K562 (cell line): Measurements from ENCODE around the gene TMEM255A. TPM values are rescaled to one million over a fixed set of nuclear protein-coding genes. Genes with fewer than 3 reads are reported as not detected.

Source experiments
- C11orf30 ChIP-seq: fragments of 450-650 bp; IDR thresholded peaks from 2 replicates; pipeline ENCODE4 v1.6.1; 2016; ENCODE audit warnings: low read depth, mild to moderate bottlenecking
- CHCHD3 ChIP-seq: fragments of 250-450 bp; sonication (Bioruptor Pico); IDR thresholded peaks from 2 replicates; pipeline ENCODE4 v2.1.2; 2022; ENCODE audit warnings: mild to moderate bottlenecking
- FIP1L1 ChIP-seq: fragments of 200-400 bp; formaldehyde crosslinking; IDR thresholded peaks from 2 replicates; pipeline ENCODE4 v1.6.1; 2018; ENCODE audit warnings: mild to moderate bottlenecking, low read depth, low read length; ENCODE audit not compliant: poor library complexity, severe bottlenecking
- HMG20A ChIP-seq: fragments of 450-650 bp; formaldehyde crosslinking; conservative IDR thresholded peaks from 2 replicates; pipeline ENCODE4 v1.4.0; 2020; ENCODE audit warnings: mild to moderate bottlenecking, mixed read lengths
- MXI1 ChIP-seq: IDR thresholded peaks from 2 replicates; pipeline ENCODE4 v1.6.1; 2011; ENCODE audit warnings: low read depth, mild to moderate bottlenecking, improper control_type of control experiment, low read length
- PHF20 ChIP-seq: fragments of 450-650 bp; IDR thresholded peaks from 2 replicates; pipeline ENCODE4 v1.6.1; 2018; ENCODE audit not compliant: partially characterized antibody
- RBFOX2 ChIP-seq: fragments of 200-400 bp; formaldehyde crosslinking; IDR thresholded peaks from 2 replicates; pipeline ENCODE4 v1.6.1; 2017; ENCODE audit warnings: low read depth, mild to moderate bottlenecking, low read length, moderate library complexity
- RNF2 ChIP-seq: sonication (generic); IDR thresholded peaks from 2 replicates; pipeline ENCODE4 v1.6.1; 2016
- XRCC4 ChIP-seq: IDR thresholded peaks from one replicate; pipeline ENCODE4 v1.6.1; 2011; ENCODE audit not compliant: insufficient read depth, insufficient read length; ENCODE audit errors: extremely low read depth
- ZFP1 ChIP-seq: fragments of 450-650 bp; formaldehyde crosslinking; IDR thresholded peaks from 2 replicates; pipeline ENCODE4 v1.4.0; 2020; ENCODE audit warnings: mild to moderate bottlenecking, mixed read lengths
- polyA plus RNA-seq, 8 experiments: library from polyadenylated mRNA; depleted of rRNA in 4 of 8; stranded (reverse) in 5 of 8; unstranded in 3 of 8; fragments of >200 nt; fragmentation: Nextera tagmentation in 2 of 8; fragmentation: Illumina TruSeq in 1 of 8; extraction: Ambion mirVana in 2 of 8; extraction: Trizol in 1 of 8; gene quantifications; 2 replicates each; pipeline versions ENCODE4 v1.2.1 to v1.2.3, GENCODE V29; 2011 to 2014; ENCODE audit warnings: inconsistent platforms in 1 of 8, missing spikeins in 1 of 8
- total RNA-seq, 7 experiments: library from RNA; depleted of rRNA in 6 of 7; stranded (reverse); fragments of >200 nt in 6 of 7; fragmentation: Illumina TruSeq in 2 of 7; extraction: Trizol in 2 of 7; gene quantifications; 2 replicates each; pipeline versions ENCODE4 v1.2.1 to v1.2.3, GENCODE V29; 2011 to 2021; ENCODE audit warnings: low replicate concordance in 1 of 7
- TF ChIP-seq, protein P1 (sequence below), 3 experiments: fragments of 200-800 bp in 1 of 3; fragments of 250-450 bp in 1 of 3; fragments of 450-650 bp in 1 of 3; sonication (Bioruptor Pico) in 1 of 3; sonication (Bioruptor generic) in 1 of 3; formaldehyde crosslinking in 1 of 3; IDR thresholded peaks; 2 replicates each; pipeline versions ENCODE4 v1.6.1 to v1.8.0; 2016 to 2022; ENCODE audit warnings: mild to moderate bottlenecking in 2 of 3, missing genetic modification characterization in 2 of 3, missing compliant biosample characterization in 1 of 3, moderate library complexity in 1 of 3
- TF ChIP-seq, protein P2 (sequence below): IDR thresholded peaks from 2 replicates; pipeline ENCODE4 v1.6.1; 2011; ENCODE audit not compliant: insufficient read length; ENCODE audit errors: extremely low read depth
- TF ChIP-seq, protein P3 (sequence below): sonication (generic); formaldehyde crosslinking; IDR thresholded peaks from 2 replicates; pipeline ENCODE4 v1.8.0; 2022; ENCODE audit warnings: missing genetic modification reagents, mild to moderate bottlenecking, moderate library complexity, borderline replicate concordance
- TF ChIP-seq, protein P4 (sequence below): fragments of 250-450 bp; sonication (Bioruptor Pico); IDR thresholded peaks from 2 replicates; pipeline ENCODE4 v1.8.0; 2021; ENCODE audit warnings: mild to moderate bottlenecking, moderate library complexity
- TF ChIP-seq, protein P5 (sequence below): fragments of 450-650 bp; IDR thresholded peaks from 2 replicates; pipeline ENCODE4 v1.6.1; 2016; ENCODE audit warnings: antibody characterized with exemption
- TF ChIP-seq, protein P6 (sequence below), 2 experiments: fragments of 450-650 bp; conservative IDR thresholded peaks; 2 replicates each; pipeline ENCODE4 v1.6.1; 2017; ENCODE audit warnings: mild to moderate bottlenecking in 2 of 2, moderate library complexity in 2 of 2

Gene TMEM255A
- total and polyA plus RNA-seq, 9 of the 15 experiments (the other 6 are each of a cell fraction or from before 2014, with no cell fraction given) = 0.01 TPM; not detected in 8

DNA sequence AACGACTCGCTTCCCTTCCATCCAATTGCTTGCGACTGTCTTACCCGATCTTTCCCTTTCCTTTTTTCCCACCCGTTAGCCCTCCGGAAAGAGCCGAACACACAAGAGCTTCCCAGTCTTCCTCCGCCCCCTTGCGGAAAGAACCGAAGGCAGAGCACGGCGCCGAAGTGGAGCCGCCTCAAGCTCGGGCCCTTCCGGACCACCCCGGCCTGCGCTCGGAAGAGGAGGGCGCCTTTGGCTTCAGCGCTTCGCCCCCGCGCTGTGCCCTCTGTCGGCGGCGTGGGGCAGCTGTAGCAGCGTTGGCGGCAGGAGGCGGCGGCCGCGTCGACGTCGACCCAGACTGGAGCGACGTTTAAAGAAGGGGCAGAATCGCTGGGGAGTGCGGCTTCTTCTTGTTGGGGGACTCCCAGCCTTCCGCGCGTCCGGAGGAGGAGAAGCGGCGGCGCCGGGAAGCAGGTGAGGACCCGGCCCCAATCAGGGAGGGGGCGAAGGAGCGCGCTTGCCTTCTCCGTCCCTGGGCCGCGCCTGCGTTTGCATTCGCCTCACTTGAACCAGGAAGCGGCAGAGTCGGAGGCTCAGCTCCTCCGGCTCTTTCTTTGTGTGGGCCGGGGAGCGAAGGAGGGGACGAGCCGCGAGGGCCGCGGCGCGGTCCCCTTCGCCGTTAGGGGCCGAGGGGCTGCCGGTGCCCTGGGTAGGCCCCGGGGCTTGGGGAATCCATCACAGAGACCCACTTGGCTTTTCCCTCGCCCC is 60.6 kb downstream of the TMEM255A start, which contains the start of gene ZBTB33 (continued):
- TF ChIP-seq, protein P1, sequence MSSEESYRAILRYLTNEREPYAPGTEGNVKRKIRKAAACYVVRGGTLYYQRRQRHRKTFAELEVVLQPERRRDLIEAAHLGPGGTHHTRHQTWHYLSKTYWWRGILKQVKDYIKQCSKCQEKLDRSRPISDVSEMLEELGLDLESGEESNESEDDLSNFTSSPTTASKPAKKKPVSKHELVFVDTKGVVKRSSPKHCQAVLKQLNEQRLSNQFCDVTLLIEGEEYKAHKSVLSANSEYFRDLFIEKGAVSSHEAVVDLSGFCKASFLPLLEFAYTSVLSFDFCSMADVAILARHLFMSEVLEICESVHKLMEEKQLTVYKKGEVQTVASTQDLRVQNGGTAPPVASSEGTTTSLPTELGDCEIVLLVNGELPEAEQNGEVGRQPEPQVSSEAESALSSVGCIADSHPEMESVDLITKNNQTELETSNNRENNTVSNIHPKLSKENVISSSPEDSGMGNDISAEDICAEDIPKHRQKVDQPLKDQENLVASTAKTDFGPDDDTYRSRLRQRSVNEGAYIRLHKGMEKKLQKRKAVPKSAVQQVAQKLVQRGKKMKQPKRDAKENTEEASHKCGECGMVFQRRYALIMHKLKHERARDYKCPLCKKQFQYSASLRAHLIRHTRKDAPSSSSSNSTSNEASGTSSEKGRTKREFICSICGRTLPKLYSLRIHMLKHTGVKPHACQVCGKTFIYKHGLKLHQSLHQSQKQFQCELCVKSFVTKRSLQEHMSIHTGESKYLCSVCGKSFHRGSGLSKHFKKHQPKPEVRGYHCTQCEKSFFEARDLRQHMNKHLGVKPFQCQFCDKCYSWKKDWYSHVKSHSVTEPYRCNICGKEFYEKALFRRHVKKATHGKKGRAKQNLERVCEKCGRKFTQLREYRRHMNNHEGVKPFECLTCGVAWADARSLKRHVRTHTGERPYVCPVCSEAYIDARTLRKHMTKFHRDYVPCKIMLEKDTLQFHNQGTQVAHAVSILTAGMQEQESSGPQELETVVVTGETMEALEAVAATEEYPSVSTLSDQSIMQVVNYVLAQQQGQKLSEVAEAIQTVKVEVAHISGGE (CRISPR knock-in tag; IDR thresholded peaks at IDR 0.05) = peak in 1 of 3 experiments; percentile 72; a peak in 2 of 6 replicates
- TF ChIP-seq, protein P2, sequence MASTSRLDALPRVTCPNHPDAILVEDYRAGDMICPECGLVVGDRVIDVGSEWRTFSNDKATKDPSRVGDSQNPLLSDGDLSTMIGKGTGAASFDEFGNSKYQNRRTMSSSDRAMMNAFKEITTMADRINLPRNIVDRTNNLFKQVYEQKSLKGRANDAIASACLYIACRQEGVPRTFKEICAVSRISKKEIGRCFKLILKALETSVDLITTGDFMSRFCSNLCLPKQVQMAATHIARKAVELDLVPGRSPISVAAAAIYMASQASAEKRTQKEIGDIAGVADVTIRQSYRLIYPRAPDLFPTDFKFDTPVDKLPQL = no peak
- TF ChIP-seq HMG20A (CRISPR knock-in tag) (no peak), RBFOX2 (peak; percentile 92), ZFP1 (CRISPR knock-in tag) (no peak), C11orf30 (no peak), FIP1L1 (peak; percentile 81), XRCC4 (no peak), MXI1 (no peak), PHF20 (peak; percentile 61), RNF2 (0 out of 2 replicates have a peak, but pooled peaks have one; percentile 69), CHCHD3 (CRISPR knock-in tag) (no peak)
- TF ChIP-seq, protein P3, sequence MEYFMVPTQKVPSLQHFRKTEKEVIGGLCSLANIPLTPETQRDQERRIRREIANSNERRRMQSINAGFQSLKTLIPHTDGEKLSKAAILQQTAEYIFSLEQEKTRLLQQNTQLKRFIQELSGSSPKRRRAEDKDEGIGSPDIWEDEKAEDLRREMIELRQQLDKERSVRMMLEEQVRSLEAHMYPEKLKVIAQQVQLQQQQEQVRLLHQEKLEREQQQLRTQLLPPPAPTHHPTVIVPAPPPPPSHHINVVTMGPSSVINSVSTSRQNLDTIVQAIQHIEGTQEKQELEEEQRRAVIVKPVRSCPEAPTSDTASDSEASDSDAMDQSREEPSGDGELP (CRISPR knock-in tag) = peak; percentile 94
- TF ChIP-seq, protein P4, sequence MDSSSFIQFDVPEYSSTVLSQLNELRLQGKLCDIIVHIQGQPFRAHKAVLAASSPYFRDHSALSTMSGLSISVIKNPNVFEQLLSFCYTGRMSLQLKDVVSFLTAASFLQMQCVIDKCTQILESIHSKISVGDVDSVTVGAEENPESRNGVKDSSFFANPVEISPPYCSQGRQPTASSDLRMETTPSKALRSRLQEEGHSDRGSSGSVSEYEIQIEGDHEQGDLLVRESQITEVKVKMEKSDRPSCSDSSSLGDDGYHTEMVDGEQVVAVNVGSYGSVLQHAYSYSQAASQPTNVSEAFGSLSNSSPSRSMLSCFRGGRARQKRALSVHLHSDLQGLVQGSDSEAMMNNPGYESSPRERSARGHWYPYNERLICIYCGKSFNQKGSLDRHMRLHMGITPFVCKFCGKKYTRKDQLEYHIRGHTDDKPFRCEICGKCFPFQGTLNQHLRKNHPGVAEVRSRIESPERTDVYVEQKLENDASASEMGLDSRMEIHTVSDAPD = no peak
- TF ChIP-seq, protein P5, sequence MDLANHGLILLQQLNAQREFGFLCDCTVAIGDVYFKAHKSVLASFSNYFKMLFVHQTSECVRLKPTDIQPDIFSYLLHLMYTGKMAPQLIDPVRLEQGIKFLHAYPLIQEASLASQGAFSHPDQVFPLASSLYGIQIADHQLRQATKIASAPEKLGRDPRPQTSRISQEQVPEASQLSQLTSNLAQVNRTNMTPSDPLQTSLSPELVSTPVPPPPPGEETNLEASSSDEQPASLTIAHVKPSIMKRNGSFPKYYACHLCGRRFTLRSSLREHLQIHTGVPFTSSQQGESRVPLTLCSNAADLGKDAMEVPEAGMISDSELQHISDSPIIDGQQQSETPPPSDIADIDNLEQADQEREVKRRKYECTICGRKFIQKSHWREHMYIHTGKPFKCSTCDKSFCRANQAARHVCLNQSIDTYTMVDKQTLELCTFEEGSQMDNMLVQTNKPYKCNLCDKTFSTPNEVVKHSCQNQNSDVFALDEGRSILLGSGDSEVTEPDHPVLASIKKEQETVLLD = peak; percentile 79; the same call in 1 of the 2 replicates
- TF ChIP-seq, protein P6, sequence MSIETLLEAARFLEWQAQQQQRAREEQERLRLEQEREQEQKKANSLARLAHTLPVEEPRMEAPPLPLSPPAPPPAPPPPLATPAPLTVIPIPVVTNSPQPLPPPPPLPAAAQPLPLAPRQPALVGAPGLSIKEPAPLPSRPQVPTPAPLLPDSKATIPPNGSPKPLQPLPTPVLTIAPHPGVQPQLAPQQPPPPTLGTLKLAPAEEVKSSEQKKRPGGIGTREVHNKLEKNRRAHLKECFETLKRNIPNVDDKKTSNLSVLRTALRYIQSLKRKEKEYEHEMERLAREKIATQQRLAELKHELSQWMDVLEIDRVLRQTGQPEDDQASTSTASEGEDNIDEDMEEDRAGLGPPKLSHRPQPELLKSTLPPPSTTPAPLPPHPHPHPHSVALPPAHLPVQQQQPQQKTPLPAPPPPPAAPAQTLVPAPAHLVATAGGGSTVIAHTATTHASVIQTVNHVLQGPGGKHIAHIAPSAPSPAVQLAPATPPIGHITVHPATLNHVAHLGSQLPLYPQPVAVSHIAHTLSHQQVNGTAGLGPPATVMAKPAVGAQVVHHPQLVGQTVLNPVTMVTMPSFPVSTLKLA (conservative IDR thresholded peaks at IDR 0.05) = peak in 1 of 2 experiments; percentile 45; a peak in 2 of 4 replicates
